T1000 (cell line): ENCODE data around the gene LGR6.
A peak's percentile ranks its signal among the peaks of the same experiment; 100 is the strongest.

Experiments
- DNase-seq: peaks from one replicate; lab custom pipeline; 2025; ENCODE audit warnings: mixed read lengths; lab: John Stamatoyannopoulos, UW

LGR6 gene

GRCh38 chr1:202288177-202288576, 94.6 kb downstream of the LGR6 start:
- DNase-seq: no peak

- no peak for DNase-seq
Measured at GRCh38 chr1:202289009-202289408, 95.4 kb downstream of the LGR6 start.

GRCh38 chr1:202291001-202291400, 97.4 kb downstream of the LGR6 start:
- DNase-seq: no peak

- peak; percentile 21 for DNase-seq
Measured at GRCh38 chr1:202291961-202292712, 98.5 kb downstream of the LGR6 start.

GRCh38 chr1:202292773-202293172, 99.2 kb downstream of the LGR6 start:
- no peak for DNase-seq

- DNase-seq: no peak
Measured at GRCh38 chr1:202293569-202293968, 100.0 kb downstream of the LGR6 start.

- DNase-seq: no peak
Measured at GRCh38 chr1:202302166-202302565, 108.6 kb downstream of the LGR6 start.

GRCh38 chr1:202304375-202304774, 110.8 kb downstream of the LGR6 start:
- no peak for DNase-seq

- DNase-seq: no peak
Measured at GRCh38 chr1:202305168-202305567, 111.6 kb downstream of the LGR6 start.

- DNase-seq: no peak
Measured at GRCh38 chr1:202306535-202307345, 113.1 kb downstream of the LGR6 start.

- no peak for DNase-seq
Measured at GRCh38 chr1:202310071-202310725, 116.6 kb downstream of the LGR6 start.

GRCh38 chr1:202310746-202311145, 117.1 kb downstream of the LGR6 start:
- no peak for DNase-seq

- DNase-seq: no peak
Measured at GRCh38 chr1:202311875-202312635, 118.5 kb downstream of the LGR6 start.

GRCh38 chr1:202315576-202316168, 122.1 kb downstream of the LGR6 start:
- peak; percentile 53 for DNase-seq

- DNase-seq: no peak
Measured at GRCh38 chr1:202316186-202316585, 122.6 kb downstream of the LGR6 start.

- no peak for DNase-seq
Measured at GRCh38 chr1:202317941-202318925, 124.6 kb downstream of the LGR6 start.

- DNase-seq: no peak
Measured at GRCh38 chr1:202319381-202320080, 125.9 kb downstream of the LGR6 start.

GRCh38 chr1:202320081-202320405, 126.4 kb downstream of the LGR6 start:
- no peak for DNase-seq

GRCh38 chr1:202323731-202324130, 130.1 kb downstream of the LGR6 start:
- no peak for DNase-seq

- no peak for DNase-seq
Measured at GRCh38 chr1:202324646-202325045, 131.0 kb downstream of the LGR6 start.
